GM18499 (cell line): ENCODE results near the gene FOXD2.
"Not testable (repeated sequence)": the region's sequence is repeated elsewhere in the genome, so short reads cannot be mapped to it uniquely, and the experiment has no call there.

Source experiments
- ATAC-seq: cut with Tn5 transposase; IDR thresholded peaks from one replicate; pipeline ENCODE4 v1.9.1; 2021; ENCODE audit warnings: moderate number of reproducible peaks; ENCODE audit not compliant: insufficient read depth, unreplicated experiment

Gene FOXD2

DNA sequence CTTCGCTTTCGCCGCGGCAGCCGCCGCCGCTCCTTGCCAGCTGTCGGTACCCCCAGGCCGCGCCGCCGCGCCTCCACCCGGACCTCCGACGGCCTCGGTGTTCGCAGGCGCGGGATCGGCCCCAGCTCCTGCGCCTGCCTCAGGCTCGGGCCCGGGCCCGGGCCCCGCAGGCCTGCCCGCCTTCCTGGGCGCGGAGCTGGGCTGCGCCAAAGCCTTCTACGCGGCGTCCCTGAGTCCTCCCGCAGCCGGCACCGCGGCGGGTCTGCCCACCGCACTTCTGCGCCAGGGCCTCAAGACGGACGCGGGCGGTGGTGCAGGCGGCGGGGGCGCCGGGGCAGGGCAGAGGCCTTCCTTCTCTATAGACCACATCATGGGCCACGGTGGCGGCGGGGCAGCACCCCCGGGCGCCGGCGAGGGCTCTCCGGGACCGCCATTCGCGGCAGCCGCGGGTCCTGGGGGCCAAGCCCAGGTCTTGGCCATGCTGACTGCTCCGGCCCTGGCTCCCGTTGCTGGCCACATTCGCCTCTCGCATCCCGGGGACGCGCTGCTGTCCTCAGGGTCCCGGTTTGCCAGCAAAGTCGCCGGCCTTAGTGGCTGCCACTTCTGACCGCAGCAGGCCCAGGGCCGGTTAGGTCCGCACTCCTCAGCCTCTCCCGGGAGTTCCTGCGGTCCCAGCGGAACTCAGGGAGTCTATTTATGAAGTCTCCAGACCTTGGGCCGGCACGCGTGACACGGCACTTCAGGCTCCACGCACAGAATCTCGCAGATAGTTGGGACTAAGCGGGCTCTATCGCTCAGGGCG lies 1.4 kb downstream of the FOXD2 start:
- ATAC-seq, result no peak

DNA sequence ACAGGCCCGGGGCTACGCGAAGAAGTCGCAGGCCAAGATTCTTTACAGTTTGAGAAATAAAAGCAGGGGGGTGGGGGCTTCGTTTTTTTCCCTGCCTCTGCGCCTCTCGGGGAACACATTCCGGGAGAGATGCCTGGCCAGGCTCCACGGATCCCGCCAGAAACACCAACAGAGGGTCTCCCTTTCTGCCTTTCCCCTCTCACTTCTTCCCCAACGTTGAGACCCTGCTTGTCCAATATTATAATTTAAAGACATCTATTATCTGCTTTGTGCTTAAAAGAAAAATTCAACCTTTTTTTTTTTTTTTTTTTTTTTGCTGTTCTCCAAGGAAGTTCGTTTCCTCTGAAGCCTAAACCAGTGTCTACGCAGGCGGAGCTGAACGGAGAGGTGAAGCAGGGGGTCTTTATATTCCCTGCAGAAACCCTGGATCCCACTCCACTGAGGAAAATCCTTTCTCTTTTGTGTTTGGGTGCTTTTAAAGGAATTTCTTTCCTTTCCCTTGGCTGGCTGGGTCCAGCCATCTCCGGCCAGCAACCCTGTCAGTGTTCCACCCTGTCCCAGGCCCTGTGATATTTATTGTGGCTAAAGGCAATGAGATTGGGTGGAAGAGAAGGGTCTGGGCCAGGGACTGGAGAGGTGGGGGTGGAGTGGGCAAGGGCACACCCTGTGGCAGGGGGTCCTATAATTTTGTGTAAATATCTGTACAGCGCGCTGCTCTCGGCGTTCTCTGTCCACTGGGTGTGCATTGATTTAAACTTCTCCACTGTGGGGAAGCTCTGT lies 2.2 kb downstream of the FOXD2 start:
- ATAC-seq, result no peak

DNA sequence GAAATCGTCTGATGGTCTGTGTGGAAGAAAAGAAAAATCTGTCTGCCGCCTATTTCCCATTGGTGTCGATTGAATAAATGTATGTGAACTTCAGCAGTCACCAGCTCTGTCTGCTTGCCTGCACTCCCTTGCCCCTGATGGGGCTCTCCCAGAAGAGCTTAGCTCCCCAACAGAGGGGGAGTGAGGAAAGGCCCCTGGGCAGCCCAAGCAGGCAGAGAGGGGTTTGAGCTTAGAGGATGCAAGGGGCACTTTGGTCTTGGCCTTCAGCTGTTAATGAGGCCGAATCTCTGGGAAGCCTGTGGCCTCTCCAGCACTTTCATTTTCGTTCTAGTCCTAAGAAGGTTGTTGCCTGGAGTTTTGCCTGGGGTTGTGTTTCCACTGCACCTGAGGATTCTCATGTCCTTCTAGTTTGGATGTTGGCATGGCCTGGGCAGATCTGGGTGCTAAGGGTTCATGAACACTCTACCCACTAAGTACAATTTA lies 2.8 kb downstream of the FOXD2 start:
- ATAC-seq, result no peak

DNA sequence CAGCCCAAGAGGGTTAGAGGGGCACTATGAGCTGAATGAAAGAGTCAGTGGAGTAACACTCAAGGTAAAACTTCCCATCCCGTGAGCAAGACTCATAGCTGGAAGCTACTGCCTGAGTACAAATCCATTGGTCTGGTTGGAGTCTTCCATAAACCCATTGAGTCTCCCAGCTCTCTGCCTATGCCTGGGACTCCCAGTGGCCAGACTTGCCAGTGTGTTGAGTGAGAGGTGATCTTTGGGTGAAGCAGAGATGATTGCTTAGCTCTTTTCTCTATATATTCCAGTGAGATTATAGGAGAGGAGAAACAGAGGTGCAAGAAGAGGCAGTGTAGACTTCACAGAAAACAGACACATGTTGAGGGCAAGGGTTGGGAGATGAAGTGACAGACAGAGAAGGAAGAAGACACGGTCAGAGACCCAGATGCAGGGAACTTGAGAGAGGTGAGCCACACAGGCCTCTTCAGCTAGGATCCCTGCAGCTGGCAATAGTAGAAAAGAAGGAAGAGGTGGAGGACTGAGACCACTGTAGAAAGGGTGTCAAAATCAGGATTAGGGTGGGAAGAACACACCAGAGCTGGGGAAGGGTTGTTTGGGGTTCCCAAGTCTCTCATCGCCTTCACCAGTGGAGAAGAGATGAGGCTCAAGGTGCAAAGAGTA lies 3.7 kb downstream of the FOXD2 start:
- ATAC-seq, result no peak

DNA sequence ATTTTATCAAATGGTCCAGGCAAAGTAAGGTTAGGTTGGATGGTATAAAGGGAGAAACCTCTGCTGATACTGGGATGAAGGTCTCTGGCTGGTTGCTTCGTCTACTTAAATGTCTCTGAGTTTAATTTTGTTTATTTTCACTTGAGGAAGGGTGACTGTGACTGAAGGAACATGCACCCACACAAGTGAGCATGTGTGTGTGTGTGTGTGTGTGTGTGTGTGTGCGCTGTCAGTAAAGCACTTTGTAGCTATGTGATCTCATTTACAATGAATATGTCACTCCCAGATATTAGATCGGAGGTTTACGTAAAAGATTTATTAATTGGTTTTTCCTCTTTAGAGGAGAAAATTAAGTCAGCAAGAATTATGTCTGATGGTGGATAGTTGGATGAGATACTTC lies 4.4 kb downstream of the FOXD2 start:
- no peak for ATAC-seq

DNA sequence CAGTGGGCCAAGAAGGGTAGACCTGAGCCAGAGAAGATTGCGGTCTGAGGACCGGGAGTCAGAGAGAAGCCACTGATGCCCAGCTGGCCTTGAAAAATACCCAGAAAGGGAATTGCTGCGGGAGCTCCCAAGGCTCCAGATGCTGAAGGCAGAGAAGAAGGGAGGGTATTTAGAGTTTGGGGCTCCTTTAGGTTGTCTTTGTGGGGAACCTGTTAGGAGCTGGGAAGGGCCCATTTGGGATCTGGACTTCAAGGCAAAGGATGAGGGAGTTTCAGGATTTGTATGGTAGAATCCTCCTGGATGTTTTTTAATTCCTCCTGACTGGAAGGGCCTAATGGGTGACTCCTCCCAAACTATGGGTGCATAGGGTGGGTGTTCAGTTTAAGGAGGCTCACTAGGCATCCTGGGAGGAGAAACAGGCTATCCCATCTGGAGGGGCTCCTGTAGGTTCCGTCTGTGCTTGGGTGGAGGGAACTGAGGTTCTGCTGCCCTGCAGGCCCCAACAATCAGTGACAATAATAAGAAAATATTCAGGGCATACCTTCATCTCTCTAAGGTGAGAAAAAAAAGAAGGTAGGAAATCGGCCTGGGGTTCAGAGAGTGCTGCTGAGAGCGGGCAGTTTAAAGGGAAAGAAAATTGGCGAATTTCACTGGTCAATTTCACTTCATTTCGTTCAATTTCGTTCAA lies 5.1 kb downstream of the FOXD2 start:
- no peak for ATAC-seq

DNA sequence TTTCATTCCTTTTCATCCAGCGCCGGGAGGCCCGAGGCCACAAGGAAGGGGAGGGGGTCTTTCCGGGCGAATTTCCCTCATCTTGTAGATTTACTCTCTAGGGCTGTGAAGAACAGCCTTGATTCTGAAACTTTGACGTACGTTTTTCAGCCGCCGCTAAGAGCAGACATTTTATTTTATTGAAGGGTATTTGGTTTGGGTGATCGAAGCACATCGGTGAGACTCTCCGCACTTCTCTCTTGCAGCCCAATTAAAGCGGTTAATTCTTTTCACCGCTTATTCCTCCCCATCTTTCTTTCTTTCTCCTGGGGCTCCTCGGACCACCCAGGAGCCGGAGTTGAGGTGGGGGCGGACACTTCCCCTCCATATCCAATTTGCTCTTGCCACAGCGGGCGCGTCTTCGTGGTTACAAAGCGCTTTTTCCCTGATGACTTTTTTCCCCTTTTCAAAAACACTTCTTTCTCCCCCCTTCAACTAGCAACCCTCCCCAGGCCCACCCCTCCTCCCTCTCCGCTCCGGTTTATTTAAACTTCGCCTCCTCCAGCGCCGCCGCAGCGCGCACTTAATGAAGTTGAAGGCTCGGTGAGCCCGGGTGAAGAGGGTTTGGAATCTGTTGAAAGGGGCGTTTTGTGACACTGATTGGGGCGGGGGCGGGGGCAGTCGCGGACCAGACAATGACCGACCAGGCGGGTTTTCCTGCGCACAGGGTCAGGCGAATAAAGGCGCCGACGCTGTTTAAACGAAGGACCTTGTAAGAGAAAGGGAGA lies 5.9 kb downstream of the FOXD2 start:
- ATAC-seq, result no peak

DNA sequence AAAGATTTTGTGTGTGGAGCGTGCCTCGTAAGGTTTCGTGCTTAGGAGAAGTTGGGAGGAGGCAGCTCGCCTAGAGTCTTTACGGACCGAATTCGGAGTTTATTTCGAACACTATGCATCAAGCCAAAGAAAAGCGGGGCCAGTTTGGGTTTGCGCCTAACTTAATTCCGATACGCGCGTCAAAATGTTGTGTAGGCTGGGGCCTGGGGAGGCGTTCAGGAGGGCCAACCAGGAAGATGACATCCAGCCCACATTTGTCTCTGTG lies 6.4 kb downstream of the FOXD2 start:
- no peak for ATAC-seq

DNA sequence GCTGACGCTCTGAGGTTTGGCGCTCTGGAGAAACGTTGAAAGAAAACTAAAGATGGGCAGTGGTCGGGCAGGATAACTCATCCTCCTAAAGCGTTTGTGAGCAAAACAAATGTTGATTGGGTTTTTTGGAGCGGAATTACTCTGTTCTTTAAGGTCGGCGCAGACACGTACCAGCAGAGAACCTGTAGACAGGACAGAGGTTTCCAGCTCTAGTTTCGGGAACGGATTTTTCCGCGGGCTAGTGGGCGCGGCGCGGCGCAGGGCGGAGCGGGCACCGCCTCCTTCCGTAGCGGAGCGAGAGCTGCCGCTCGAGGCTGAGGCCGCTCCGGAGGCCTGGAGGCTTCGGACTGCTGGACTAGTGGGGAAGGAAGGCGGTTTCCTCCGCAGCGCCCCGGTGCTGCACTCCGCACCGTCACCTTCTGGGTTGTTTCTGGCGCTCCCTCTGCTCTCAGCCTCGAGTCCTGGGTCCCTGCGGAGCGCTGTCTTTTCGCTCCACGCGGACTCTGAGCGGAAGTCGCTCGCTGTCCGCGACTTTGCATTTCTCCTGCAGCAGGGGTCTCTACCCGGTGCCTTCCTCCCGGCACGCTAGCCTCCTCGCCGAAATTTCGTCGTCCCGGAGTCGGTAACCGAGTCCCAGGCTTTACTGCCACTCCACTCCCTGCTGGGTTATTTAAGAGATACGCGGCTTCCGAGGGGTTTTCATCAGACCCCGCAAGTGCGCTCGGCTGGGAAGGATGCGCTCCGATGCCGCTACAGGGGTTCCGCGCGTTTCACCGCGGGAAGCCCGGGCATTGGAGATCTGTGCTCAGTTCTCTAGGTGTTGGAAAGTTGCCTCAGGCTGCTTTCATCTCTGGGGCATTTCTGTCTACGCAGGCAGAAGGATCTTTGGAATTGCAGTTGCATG lies 7.0 kb downstream of the FOXD2 start:
- no peak for ATAC-seq

DNA sequence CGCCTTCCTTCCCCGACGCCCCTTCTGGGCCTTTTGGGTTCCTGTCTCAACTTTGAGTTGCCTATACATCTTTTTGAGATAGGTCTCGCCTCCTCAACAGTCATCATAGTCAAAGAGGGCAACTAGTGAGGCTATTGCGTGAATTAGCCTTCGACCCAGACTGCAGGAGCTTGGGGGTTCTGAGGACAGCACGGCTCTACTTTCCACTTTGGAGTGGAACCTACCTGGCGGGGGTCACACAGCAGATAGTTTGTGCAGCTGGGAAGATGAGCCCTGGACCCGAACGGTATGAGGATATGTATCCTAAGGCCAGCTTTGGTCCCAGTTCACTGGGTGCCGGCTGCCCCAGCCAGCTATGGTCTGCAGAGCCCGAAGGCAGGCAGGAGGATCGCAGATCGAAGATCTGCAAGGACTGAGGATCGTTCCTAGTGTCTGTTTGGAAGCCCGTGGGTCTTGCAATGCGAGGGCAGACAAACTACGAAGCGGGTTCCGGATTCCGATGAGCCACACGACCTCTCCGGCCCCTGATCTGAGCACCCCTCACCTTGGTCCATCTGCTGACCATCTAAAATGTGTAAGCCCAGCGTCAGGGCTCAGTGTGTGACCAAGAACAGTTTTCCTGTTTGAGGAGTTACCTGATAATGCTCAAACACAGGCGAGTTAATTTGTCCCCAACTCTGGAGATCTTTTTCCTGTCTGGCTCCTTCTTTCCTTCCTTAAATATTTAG lies 8.1 kb downstream of the FOXD2 start:
- ATAC-seq, result no peak

DNA sequence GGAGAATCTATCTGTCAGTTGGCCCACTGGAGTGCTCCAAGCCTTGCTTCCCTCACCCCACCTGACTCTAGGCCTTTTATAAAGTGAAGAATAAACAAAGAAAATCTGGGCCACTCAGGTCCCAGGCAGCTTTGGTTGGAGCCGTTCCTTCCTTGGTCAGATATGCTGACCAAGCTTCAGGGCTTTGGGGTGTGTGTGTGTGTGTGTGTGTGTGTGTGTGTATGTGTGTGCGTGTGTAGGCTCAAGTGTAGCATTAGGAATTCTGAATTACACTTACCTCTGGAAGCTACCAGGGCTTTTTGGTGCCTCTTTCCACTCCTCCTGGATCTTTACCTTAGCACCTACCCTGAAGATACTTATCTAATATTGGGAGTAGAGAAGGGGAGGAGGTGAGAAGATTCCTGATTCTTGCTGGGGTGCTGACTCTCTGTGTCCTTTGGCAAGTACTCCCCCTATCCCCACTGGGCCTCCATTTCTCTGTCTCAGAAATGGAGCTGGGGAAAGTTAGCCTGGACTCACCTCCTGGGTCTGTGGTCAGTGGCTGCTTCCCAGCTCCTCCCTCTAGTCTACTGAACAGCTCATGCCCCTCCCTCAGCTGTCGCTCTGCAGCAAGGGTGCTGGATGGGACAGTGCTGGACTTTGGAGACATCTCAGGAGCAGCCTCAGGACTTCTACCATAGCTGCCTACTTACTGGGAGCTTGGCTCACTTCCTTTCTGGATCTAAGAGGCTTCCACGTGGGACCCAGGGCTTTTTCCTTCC lies 10.8 kb downstream of the FOXD2 start:
- no peak for ATAC-seq

DNA sequence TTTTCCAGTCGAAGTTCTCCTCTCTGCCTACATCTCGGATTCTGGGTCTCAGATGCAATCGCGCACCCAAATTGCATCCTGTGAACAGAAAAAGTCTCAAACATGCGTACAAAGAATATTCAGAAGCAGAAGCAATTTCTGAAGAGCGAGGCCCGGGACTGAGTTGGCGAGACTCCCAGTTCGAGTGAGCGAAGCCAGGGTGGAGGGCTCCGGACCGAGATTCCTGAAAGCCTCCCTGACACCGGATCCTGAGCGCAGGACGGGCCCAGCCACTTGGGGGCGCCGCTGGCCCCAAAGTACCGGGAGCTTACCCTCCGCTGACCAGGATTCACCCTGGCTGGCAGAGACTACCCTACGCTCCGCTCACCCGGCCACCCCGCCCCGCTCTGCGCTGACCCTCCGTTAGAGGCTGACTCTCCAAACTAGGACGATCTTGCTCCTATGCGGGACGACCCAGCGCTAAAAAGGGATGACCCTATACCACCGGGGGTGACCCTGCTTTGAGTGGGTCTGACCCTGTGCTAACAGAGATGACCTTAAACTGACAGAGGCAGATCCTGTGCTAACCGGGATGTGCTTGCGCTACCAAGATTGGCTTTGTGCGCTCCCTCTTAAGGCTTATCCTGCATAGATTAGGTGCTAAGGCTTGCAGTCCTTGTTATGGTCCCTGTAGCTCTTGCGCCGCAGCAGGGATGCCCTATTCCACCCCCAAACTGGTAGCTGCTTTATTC lies 12.1 kb downstream of the FOXD2 start:
- ATAC-seq, result no peak

DNA sequence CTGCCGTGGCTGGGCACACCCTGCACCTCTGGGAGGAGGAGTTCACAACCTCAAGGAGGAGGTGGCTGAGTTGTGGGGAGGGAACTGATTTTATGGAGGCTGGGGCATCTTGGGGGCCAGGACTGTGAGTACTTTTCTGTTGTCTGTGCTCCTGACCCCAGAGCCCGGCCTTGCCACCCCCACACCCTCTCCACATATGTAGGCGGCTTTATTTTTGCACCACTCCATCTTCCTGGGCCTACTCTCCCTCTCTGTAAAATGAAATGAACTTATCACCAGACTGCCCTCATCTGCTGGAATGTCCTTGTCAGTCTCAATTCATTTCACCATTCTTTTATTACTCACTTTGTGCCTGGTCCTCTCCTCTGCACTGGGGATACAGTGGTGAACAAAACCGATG lies 12.8 kb downstream of the FOXD2 start:
- no peak for ATAC-seq

DNA sequence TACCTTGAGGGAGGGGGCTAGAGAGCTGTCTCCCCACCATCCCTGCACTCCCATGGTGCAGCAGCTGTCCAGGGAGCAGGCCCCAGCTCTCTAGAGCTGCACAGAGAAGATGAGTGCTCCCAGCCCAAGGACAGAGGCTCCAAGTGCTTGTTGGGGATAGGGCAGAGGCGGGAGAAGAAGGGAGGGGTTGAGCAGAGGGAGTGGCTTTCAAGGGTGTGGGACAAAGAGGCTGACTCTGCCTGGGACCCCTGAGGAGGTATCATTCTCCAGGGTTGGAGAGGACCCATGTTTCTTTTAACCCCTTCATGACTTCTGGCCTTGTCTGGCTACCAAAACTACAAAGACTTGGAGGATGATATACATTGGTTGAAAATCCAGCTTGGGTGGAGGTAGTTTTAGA lies 14.6 kb downstream of the FOXD2 start:
- ATAC-seq, result no peak

DNA sequence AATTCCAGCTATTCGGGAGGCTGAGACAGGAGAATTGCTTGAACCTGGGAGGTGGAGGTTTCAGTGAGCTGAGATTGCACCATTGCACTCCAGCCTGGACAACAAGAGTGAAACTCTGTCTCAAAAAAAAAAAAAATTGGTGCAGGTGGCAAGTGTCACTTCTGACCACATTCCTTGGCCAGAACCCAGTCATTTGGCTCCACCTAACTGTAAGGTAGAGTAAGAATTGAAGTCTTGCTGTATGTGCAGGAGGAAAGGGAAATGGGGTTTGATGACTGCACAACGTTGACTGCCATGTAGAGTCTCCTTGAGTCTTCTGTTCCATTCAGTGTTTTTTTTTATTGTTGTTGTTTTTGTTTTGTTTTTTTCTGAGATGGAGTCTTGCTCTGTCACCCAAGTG lies 16.1 kb downstream of the FOXD2 start:
- ATAC-seq, result not testable (repeated sequence)

DNA sequence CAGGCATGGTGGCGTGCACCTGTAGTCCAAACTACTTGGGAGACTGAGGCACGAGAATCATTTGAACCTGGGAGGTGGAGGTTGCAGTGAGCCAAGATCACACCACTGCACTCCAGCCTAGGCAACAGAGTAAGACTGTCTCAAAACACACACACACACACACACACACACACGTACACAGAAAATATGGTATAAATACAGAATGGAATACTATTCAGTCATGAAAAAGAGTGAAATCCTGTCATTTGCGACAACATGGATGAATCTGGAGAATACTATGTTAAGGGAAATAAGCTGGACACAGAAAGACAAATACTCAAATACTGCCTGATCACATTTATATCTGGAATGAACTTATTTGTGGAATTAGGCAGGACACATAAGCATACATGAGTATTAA lies 18.4 kb downstream of the FOXD2 start:
- no peak for ATAC-seq

DNA sequence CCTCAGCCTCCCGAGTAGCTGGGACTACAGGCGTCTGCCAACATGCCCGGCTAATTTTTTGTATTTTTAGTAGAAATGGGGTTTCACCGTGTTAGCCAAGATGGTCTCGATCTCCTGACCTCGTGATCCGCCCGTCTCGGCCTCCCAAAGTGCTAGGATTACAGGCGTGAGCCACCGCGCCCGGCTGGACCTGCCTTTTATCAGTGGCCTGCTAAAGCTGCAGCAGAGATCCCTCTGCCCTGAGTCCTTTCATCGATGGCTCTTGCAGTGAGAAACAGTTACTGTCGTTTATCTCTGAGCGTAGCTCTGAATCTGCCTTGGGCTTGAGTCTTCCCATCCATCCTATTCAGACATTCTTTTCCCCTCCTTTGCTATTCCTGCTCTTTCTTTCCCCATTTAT lies 19.7 kb downstream of the FOXD2 start:
- ATAC-seq, result not testable (repeated sequence)
